Hematopoietic multipotent progenitor cell (in vitro differentiated cells): Measurements from ENCODE around the gene HNRNPCL2. TPM values are rescaled to one million over a fixed set of nuclear protein-coding genes. Genes with fewer than 3 reads are reported as not detected.
"Not testable (repeated sequence)": the region's sequence is repeated elsewhere in the genome, so short reads cannot be mapped to it uniquely, and the experiment has no call there.

Source experiments
- DNase-seq, 3 donors: peaks; one replicate each; pipeline ENCODE4 v3.0.0-alpha.2; 2011 to 2015; ENCODE audit warnings: low read depth in 2 of 3, low spot score in 2 of 3
- total RNA-seq: library from RNA; depleted of rRNA; stranded (reverse); fragments of >200 nt; gene quantifications from one replicate; pipeline ENCODE4 v1.2.3, GENCODE V29; 2012

Gene HNRNPCL2
- not detected for total RNA-seq

GRCh38 chr1:13116754-13117153 is at the start of gene HNRNPCL2:
TSS of gene HNRNPCL2 (minus strand) at chr1:13116854. CDS start at chr1:13116400, 454 bp downstream.
- not testable (repeated sequence) for DNase-seq

DNA sequence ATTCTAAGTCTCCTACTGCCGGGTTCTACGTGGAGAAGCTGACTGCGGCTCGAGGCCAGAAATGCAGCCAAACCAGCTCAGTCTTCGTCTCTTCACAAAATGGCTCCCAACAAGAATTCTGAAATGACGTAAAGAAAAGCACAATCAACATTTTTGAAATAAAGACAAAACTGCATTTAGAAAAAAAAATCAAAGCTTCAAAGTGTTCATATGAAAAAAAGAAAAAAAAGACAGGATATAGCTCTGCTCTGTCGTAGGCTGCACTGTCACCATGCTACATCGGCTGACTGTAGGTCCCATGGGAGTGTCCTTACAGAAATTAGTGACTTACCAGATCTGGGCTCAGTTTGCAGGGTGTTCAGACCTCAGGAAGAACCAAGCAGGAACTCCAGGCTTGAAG is 48.9 kb upstream of the HNRNPCL2 start, which contains the start of gene HNRNPCL4:
Gene HNRNPCL4 (minus strand): TSS at position 101 of the 400 bp plus-strand sequence. CDS start 164 bp downstream, outside the sequence.
- DNase-seq, result not testable (repeated sequence)

- not testable (repeated sequence) for DNase-seq
Observed at GRCh38 chr1:13155909-13156308, 39.3 kb upstream of the HNRNPCL2 start, which contains the start of gene PRAMEF26. TSS of gene PRAMEF26 (minus strand) at chr1:13156009. CDS start at chr1:13153095, 2,914 bp downstream.

DNA sequence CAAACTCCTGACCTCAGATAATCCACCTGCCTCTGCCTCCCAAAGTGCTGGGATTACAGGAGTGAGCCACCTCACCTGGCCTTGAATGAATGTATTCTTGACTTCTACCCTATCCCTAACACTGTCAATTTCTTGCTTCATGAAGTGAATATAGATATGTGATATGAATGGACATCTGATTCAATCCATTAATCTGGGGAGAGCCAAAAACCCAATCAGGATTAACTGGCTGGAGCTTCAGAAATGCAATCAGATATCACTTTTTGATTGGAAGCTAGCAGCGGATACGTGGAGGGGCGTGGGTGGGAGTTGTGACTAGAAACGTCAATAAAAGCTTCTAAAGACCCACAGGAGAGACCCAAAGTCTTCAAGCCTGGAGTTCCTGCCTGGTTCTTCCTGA is 46.2 kb downstream of the HNRNPCL2 start, which contains the start of gene PRAMEF25:
Gene PRAMEF25 (plus strand): TSS at position 301 of the 400 bp plus-strand sequence. CDS start 2,920 bp downstream, outside the sequence.
- not testable (repeated sequence) for DNase-seq

Other genes starting within 250 kb of the HNRNPCL2 start
- gene PRAMEF4, start 230.7 kb downstream of the HNRNPCL2 start, total RNA-seq, result not detected
- gene PRAMEF10, start 218.6 kb downstream of the HNRNPCL2 start, total RNA-seq, result not detected
- gene PRAMEF7, start 200.2 kb downstream of the HNRNPCL2 start, total RNA-seq, result not detected
- not detected for gene PRAMEF6, start 169.3 kb downstream of the HNRNPCL2 start, total RNA-seq
- gene PRAMEF27, start 60.3 kb downstream of the HNRNPCL2 start, total RNA-seq, result not detected
- gene HNRNPCL3, start 56.1 kb downstream of the HNRNPCL2 start, total RNA-seq, result not detected
- not detected for gene PRAMEF25, start 46.1 kb downstream of the HNRNPCL2 start, total RNA-seq
- gene PRAMEF26, start 39.2 kb upstream of the HNRNPCL2 start, total RNA-seq, result not detected
- gene HNRNPCL4, start 48.8 kb upstream of the HNRNPCL2 start, total RNA-seq, result not detected
- gene PRAMEF9, start 55.0 kb upstream of the HNRNPCL2 start, total RNA-seq, result not detected
- not detected for gene PRAMEF13, start 84.6 kb upstream of the HNRNPCL2 start, total RNA-seq
- not detected for gene PRAMEF18, start 109.3 kb upstream of the HNRNPCL2 start, total RNA-seq
- not detected for gene PRAMEF5, start 137.3 kb upstream of the HNRNPCL2 start, total RNA-seq
- gene PRAMEF8, start 168.3 kb upstream of the HNRNPCL2 start, total RNA-seq, result not detected
- not detected for gene PRAMEF33, start 186.7 kb upstream of the HNRNPCL2 start, total RNA-seq
- gene PRAMEF15, start 198.7 kb upstream of the HNRNPCL2 start, total RNA-seq, result not detected
- gene PRAMEF14, start 230.3 kb upstream of the HNRNPCL2 start, total RNA-seq, result not detected